Stimulated activated CD8-positive, alpha-beta memory T cell treated with anti-CD3 and anti-CD28 coated beads, Interleukin-7, amount 100 ng/mL, for 1 hour (primary cell): ENCODE measurements around the gene ESR2.
"Not testable (repeated sequence)": the region's sequence is repeated elsewhere in the genome, so short reads cannot be mapped to it uniquely, and the experiment has no call there.

Experiments used
- DNase-seq, 2 donors: peaks; one replicate each; pipeline ENCODE4 v3.0.0-alpha.2; 2020; ENCODE audit warnings: low read depth in 2 of 2

Gene ESR2

DNA sequence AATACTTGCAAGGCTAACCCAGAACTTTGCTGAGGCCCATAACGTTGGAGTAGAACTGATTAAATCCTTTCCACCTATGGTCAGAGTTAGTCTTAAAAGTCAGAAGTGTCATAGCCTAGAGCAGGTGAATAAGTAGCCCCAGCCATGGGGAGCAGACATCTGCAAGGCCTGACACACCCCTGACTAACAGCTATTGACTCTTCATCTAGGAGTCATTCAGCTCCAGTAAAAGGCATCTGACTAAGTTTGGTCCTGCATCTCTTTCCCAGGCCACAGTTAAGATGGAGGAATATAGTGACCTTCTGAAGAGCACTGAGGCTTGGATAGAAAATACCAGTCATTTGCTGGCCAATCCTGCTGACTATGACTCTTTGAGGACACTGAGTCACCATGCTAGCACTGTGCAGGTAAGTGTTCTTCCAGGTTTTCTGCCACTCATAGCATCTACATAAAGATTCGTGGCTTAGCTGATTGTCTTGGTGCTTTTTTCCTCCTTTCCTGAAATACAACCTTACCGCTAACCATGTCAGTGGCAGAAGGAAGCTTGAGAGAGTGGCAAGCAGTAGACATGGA lies 212.9 kb downstream of the ESR2 start:
- DNase-seq, result no peak

DNA sequence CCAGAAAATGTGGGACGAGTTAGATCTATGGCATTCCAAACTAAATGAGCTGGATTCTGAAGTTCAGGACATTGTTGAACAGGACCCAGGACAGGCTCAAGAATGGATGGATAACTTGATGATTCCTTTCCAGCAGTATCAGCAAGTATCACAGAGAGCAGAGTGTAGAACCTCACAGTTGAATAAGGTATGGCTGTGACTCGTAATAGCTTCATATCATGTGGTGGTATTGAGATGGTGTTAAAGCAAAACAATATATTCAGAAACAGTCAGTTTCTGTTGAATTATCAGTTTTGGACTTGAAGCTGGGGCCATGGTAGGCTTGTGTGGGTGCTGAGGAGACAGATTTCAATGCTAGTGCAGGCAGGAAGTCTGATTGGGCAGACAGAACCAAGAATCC lies 213.7 kb downstream of the ESR2 start:
- DNase-seq, result no peak

DNA sequence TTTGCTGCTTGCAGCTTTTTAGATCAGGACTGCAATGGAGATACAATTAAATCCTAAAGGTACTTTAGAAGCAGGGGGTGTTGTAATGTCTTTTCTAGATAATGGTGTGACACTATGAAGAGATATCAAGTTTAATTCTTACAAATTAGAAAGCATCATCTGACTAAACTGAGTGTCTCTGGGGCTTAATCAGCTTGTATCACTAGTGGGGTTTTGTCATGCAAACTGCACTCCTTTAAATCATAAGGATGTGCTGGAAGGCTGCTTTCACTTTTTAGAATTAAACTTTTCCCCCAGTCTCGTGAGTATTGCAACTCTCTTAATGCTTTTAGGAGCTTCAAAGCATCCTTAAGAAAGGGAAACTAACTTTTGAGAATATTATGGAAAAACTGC lies 218.6 kb downstream of the ESR2 start:
- DNase-seq, result no peak

DNA sequence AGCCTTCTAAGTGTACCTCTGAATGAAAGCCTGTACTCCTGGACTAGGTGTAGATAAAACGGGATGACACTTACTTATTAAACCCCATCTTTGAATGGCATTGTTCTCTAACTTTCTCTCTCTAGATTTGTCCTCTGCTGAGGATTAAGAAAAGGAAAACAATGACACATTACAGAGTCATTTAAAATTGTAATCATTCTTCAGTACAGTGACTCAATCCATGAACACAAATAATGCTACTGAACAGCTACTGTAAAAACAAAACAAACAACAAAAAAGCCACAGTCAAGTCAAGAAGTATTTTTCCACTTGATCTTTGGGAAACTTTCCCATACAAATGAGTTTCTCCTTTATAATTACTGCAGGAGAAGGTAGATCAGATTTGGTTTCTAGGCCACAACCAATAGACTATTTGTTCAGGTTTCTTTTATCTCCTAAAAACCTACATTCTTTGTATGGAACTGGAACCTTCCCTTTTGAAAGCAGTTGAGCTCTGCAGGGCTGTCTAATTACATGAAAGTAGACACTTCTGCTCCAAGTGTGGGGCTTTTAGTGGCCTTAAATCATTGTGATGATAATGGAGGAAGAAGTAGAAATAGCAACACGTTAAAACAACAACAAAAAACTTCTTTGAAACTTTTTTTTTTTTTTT lies 219.1 kb downstream of the ESR2 start:
- no peak for DNase-seq

DNA sequence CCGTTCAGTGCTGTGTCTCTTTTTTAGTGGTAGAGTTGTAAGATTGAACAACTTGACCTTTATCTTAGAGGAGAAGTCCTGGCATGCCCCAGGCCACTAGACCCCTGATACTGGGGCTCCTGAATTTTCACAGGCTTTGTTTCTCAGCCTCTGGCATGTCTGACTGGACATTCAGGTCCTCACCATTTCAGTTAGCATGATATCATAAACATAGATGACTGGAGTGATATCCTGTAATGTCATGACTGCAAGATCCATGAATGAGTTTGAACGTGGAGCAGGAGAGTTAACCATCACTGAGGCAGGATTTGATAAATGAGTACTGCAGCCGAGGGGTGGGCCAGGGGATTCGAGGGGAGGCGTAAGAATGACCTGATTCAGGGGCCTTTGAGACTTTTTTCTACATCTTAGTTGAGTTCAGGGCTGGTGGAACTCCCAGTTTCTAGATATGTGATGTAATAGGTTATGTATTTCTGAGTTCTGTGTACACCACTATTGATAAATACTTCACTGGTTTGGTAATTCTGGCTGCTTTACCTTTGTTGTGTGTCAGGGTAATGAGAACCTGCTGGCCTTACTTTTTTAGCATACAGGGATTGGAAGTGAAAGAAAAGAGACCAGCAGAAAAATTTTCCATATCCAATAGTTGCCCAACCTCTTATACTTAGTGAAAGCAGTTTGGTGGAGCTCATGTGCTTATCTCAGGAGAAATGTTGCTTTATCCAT lies 224.4 kb downstream of the ESR2 start:
- DNase-seq, result no peak

DNA sequence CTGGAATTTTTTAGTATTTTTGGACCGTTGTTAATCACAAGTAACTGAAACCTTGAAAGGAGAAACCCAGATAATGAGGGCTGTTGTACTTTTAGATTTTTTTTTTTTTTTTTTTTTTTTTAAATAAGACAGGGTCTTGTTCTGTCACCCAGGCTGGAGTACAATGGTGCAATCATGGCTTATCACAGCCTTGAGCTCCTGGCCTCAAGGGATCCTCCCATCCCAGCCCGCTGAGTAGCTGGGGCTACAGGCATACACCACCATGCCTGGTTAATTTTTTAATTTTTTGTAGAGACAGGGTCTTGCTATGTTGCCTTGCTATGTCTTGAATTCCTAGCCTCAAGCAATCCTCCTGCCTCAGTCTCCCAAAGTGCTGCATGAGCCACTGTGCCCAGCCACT lies 229.7 kb downstream of the ESR2 start:
- no peak for DNase-seq

DNA sequence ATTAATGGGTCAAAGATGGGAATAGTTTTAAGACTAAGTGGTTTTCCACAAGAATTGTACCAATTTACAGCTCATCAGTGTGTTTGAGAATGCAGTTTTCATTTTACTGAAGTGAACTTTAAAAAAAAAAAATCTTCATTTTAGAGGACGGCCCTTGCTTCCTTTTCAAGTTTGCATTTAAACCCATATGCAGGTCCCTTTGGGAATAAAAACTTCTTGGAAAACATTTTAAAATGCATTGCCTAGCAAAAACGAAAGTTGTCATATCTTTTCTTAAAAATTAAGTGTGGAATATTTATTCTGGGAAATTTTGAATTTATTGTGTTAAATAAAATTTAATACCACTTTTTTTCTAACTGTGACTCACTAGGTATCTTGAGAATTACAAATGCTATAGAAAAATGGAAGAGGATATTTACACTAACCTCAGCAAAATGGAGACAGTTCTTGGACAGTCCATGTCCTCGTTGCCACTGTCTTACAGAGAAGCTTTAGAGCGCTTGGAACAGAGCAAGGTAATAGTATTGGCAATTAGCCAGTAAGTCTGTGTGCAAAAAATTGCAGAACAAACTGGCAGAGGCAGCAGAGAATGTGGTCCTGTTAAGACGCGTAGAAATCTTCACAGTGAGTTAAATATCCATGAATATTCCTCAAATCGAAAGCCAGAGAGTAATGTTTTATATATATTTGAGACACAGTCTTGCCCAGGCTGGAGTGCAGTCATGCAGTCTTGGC lies 231.6 kb downstream of the ESR2 start:
- no peak for DNase-seq

DNA sequence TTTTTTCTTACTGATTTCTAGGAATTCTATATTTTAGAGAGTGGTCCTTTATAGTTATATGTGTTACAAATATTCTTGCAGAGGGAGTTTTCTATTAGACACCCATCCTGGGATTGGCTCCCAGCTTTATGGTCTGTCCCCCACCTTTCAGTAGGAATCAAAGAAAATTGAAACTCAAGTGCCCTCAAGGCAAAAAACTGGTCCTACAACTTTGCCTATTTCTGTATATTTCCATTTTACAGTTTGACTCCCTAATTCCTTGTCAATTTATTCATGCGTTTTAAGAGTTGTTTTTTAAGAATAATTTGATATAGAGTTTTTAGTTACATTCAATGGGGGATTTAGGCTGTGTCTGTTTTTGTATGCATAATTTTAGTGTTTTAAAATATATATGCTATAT lies 232.5 kb downstream of the ESR2 start:
- DNase-seq, result no peak

DNA sequence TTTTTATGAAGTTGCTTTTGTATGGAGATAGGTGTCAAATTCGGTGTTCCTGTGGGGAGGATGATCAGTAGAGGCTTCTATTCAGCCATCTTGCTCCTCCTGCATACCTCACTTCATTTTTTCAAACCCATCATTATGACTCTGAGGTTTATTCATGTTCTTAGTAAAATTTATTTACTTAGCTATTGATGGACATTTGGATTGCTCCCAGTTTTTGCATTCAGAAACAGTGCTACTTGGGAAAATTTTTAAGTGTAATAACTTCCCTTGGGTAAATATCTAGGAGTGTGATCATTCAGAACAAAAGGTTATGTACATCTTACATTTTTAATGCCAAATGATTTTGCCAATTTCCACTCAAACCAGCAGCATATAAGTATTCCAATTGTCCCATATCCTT lies 233.1 kb downstream of the ESR2 start:
- no peak for DNase-seq

DNA sequence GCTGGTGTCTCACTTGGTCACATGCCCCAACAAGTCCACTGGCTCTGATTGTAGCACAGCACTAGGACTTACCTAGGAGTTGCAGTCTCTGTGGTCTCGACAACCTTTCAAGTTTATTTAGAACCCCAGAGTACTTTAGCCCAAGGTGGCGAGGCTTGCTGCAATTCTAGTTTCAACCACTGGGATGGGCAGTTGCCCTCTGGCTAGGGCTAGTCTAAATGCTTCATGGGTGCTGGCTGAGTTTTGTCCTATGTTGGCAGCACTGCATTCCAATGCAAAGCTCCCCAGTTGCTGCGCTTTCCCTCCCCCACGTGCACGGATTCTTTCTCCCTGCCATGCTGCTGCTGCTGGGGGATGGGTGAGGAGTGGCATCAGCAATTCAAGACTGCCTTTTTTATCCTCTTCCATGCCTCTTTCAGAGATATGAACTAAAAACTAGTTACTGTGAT lies 233.5 kb downstream of the ESR2 start:
- no peak for DNase-seq

DNA sequence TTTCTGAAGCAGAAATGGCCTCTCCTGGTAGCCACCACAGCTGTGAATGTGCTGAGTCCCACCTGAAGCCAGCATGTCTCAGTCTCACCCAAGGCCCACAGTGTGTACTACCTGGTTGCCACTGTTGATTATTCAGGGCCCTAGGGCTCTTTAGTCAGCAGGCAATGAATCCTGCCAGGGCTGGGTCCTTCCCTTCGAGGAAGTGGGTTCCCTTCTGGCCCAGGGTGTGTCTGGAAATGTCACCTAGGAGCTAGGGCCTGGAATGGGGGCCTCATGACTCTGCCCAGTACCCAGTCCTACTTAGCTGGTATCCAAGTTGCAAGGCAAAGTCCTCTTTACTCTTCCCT lies 234.0 kb downstream of the ESR2 start:
- DNase-seq, result no peak

DNA sequence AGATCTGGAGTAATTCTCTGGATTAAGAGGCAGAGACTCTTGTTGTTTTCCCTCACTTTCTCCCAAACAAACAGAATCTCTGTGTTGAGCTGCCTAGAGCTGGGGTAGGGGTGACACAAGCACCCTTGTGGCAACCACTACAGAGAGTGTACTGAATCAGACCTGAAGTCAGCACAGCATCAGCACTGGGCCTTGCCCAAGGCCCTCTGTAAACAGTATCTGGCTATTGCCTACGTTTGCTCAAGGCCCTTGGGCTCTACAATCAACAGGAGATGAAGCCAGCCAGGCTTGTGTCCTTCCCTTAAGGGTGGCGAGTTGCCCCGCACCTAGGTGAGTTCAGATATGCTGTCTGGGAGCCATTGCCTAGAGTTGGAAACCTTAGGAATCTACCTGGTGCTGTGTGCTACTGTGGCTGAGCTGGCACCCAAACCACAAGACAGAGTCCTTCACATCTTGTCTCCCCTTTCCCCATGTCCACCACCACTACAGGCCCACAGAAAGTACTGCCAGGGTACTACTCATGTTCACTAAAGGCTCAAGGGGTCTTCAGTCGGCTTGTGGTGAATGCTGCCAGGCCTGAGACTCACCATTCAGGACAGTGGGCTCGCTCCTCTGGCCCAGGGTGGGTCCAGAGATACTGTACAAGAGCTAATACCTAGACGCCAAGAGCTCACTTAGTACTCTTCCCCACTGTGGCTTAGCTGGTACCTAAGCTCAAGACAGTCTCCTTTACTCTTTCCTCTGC lies 234.5 kb downstream of the ESR2 start:
- no peak for DNase-seq

DNA sequence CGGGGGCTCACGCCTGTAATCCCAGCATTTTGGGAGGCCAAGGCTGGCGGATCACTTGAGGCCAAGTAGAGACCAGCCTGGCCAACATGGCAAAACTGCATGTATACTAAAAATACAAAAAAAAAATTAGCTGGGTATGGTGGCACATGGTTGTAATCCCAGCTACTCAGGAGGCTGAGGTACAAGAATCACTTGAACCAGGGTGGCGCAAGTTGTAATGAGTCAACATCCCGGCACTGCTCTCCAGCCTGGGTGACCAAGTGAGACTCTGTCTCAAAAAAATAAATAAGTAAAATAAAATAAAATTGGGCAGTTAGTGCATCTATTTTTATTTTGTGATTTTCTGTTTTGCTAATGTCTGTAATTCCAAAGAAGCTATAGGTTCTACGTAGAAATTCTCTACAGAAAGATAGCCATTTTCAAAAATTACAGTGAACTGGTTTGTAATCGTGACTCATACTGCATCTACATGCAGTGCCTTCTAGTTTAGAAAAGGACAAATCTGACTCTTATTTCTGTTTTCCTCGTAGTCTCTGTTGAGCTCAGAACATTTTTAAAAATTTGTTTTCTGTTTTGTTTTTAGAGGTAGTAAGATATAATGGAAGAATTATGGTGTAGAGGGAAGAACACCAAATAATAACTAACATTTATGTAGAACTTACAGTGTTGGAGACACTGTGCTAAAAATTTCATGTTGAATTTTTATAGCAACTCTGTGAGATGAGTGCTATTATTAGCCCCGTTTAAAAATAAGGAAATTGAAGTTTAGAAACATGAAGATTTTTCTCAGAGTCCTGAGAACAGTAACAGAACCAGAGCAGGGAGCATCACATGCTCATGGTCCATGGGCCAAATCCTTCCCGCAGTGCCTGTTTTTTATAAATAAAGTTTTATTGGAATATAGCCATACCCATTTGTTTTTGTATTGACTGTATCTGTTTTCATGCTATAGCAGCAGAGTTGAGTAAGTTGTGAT lies 240.2 kb downstream of the ESR2 start:
- no peak for DNase-seq

DNA sequence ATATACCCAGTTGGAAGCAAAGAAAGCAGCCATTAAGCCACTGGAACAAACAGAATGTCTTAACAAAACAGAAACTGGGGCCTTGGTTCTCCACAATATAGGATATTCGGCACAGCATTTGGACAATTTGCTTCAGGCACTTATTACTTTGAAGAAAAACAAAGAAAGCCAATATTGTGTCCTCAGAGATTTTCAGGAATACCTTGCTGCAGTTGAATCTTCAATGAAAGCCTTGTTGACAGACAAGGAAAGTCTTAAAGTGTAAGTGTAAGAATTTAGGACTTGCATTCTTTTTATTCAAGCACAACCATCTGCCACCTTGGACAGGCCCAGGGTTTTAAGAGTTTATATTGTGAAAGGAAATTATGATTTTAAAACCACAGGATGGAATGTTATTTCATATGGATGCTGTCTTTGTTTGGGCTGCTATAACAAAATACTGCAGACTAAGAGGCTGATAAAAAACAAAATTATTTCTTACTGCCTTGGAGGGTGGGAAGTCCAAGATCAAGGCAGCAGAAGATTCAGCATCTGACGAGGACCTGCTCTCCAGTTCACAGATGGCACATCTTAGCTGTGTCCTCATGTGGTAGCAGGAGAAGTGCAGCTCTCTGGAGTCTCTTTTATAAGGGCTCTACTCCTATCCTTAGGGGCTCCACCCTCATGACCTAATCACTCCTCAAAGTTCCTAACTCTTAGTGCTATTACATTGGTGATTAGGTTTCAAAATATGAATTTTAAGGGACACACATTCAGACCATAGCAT lies 244.4 kb downstream of the ESR2 start:
- DNase-seq, result no peak

DNA sequence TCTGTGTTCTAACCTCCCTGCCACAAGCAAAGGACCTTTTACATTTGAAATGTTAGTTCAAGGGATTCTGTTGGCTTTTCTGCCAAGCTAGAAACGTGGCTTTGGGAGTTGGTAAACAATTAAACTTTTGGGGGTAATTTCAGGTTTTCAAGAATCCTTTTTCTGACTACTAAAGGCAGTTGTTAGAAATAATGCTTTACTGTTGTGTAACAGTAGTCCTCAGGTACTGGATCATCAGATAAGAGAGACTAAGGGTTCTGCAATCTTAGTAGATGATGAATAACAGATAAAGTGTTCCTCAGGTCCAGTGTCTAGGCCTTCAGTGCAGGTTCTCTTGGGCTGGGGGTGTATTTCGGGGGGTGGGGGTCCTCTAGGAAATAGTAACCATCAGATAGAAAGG lies 249.1 kb downstream of the ESR2 start:
- DNase-seq, result no peak

DNA sequence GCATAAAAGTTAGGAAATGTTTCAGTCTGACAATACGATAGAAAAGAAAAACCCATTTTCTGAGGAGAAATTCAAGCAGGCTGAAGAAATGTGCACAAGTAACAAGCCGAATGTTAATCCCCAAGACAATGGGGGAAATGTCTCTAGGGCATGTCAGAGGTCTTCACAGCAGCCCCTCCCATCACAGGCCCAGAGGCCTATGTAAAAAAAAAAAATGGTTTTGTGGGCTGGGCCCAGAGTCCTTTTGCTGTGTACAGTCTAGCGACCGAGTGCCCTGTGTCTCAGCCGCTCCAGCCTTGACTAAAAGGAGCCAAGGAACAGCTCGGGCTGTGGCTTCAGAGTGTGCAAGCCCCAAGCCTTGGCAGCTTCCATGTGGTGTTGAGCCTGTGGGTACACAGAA lies 250.9 kb downstream of the ESR2 start:
- not testable (repeated sequence) for DNase-seq

DNA sequence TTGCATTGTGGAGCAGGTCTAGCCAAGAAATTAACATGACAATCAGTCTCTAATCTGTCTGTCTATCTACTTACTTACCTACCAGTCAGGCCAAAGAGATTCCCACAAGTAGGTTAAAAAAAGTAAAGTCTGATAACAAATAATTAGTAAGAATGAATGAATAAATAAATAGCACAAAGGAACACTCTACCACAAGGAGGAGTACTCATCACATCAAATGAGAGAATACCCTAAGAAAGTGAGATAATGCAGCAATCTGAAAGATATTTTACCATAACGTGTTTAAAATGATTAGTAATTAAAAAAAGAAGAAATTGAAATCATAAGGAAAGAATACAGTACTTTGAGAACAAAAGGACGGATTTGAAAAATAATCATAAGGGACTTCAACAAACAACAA lies 254.1 kb downstream of the ESR2 start:
- no peak for DNase-seq

DNA sequence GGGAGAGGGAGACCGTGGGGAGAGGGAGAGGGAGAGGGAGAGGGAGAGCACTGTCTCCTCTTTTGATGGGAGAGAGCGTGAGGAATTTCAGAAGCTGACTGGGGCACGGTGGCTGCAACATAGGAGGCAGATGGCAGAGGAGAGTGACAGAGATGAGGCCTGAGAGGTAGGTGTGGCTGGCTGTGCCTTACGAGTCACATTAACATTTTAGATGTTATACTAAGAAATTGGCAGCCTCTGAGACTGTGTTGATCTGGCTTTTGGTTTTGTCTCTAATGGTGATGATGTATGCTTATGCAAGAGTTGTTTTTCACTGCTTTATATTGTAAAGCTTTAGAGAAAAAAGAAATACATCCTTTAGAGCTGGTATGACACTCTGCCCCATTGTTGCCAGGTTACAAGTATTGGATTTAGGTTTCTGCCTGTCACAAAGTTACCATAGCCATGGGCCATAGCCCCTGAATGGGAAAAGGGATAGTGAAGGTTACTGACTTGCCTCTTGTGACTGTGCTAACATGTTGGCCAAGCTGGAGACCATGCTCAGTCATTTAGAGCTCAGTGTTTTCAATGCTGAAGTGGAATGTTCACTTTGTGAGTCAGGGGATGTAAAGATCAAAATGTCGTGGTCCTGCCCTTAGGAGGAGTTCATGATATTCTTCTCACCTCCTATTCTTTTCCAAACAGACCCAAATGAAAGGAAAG lies 255.2 kb downstream of the ESR2 start:
- no peak for DNase-seq
